ENCODE measurements around the gene OSBPL9. TPM values are rescaled to one million over a fixed set of nuclear protein-coding genes. Genes with fewer than 3 reads are reported as not detected.

OSBPL9 gene
- total RNA-seq, 4 donors from 2014 or later, result 95.6 to 272 (median 128) TPM

DNA sequence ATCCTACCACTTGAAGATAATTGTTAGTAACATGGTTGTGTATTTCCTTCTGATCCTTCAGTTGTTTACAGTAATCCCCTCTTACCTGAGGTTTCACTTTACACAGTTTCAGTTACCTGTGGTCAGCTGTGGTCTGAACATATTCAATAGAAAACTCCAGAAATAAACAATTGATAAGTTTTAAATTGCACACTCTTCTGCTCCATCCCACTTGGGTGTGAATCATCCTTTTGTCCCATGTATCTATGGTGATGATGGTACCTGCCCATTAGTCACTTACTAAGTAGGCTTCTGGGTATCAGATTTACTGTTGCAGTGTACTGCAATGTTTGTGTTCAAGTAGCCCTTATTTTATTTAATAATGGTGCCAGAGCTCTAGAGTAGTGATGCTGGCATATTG, 62.5 kb downstream of the OSBPL9 start:
- intact Hi-C loops (cut with DNase I), result no loop called here
- no peaks in the 10 kb centered on the region for H3K9me3 ChIP-seq
- H3K27me3 ChIP-seq, result no peaks in the 10 kb centered on the region
- peaks cover 0 to 3% of the 10 kb centered on the region in 2 donors for H3K4me1 ChIP-seq
- H3K4me3 ChIP-seq (replicated peaks in 1 of 3), result no peak overlapping the region
- TF ChIP-seq, protein P1, sequence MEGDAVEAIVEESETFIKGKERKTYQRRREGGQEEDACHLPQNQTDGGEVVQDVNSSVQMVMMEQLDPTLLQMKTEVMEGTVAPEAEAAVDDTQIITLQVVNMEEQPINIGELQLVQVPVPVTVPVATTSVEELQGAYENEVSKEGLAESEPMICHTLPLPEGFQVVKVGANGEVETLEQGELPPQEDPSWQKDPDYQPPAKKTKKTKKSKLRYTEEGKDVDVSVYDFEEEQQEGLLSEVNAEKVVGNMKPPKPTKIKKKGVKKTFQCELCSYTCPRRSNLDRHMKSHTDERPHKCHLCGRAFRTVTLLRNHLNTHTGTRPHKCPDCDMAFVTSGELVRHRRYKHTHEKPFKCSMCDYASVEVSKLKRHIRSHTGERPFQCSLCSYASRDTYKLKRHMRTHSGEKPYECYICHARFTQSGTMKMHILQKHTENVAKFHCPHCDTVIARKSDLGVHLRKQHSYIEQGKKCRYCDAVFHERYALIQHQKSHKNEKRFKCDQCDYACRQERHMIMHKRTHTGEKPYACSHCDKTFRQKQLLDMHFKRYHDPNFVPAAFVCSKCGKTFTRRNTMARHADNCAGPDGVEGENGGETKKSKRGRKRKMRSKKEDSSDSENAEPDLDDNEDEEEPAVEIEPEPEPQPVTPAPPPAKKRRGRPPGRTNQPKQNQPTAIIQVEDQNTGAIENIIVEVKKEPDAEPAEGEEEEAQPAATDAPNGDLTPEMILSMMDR (IDR thresholded peaks at IDR 0.05), result no peak
- TF ChIP-seq POLR2A (IDR thresholded peaks at IDR 0.05), result no peak
- no peak overlapping the region for H3K27ac ChIP-seq
- no peak for DNase-seq
- no peaks in the 10 kb centered on the region for H3K36me3 ChIP-seq

GRCh38 chr1:51684776-51685175, 67.9 kb downstream of the OSBPL9 start:
- no peak overlapping the region for H3K27ac ChIP-seq

GRCh38 chr1:51686450-51686849, 69.6 kb downstream of the OSBPL9 start:
- no peak for DNase-seq
- Histone ChIP-seq H3K36me3 (no peaks in the 10 kb centered on the region), H3K27ac (no peak overlapping the region), H3K27me3 (no peaks in the 10 kb centered on the region), H3K4me3 (replicated peaks in 1 of 3) (no peak overlapping the region), H3K4me1 (peaks cover 0 to 10% of the 10 kb centered on the region in 2 donors), H3K9me3 (no peaks in the 10 kb centered on the region)
- 83 to 87% methylated on average over 2 of the region's 2 CpGs for WGBS, 2 donors
- intact Hi-C loops (cut with DNase I), result no loop called here
- TF ChIP-seq, protein P1 (IDR thresholded peaks at IDR 0.05), result no peak
- TF ChIP-seq POLR2A (IDR thresholded peaks at IDR 0.05), result no peak

More at GRCh38 chr1:51684776-51685175, 67.9 kb downstream of the OSBPL9 start:
- Histone ChIP-seq H3K36me3 (no peaks in the 10 kb centered on the region), H3K4me3 (replicated peaks in 1 of 3) (no peak overlapping the region), H3K9me3 (no peaks in the 10 kb centered on the region), H3K4me1 (peaks cover 0 to 3% of the 10 kb centered on the region in 2 donors), H3K27me3 (no peaks in the 10 kb centered on the region)
- intact Hi-C loops (cut with DNase I), result no loop called here
- 99% methylated on average over 5 of the region's 5 CpGs for WGBS, 2 donors
- TF ChIP-seq POLR2A (IDR thresholded peaks at IDR 0.05), result no peak
- TF ChIP-seq, protein P1 (IDR thresholded peaks at IDR 0.05), result no peak
- no peak for DNase-seq

- intact Hi-C loops (cut with DNase I), result no loop called here
- Histone ChIP-seq H3K4me1 (peaks cover 0 to 10% of the 10 kb centered on the region in 2 donors), H3K27ac (no peak overlapping the region), H3K27me3 (no peaks in the 10 kb centered on the region), H3K36me3 (no peaks in the 10 kb centered on the region), H3K9me3 (no peaks in the 10 kb centered on the region), H3K4me3 (replicated peaks in 1 of 3) (no peak overlapping the region)
- no peak for TF ChIP-seq POLR2A (IDR thresholded peaks at IDR 0.05)
- TF ChIP-seq, protein P1 (IDR thresholded peaks at IDR 0.05), result no peak
- no peak for DNase-seq
Measured at GRCh38 chr1:51689075-51689440, 72.2 kb downstream of the OSBPL9 start.

- Histone ChIP-seq H3K4me1 (peaks cover 0 to 10% of the 10 kb centered on the region in 2 donors), H3K27ac (no peak overlapping the region)
- intact Hi-C loops (cut with DNase I), result no loop called here
Measured at GRCh38 chr1:51689643-51690042, 72.8 kb downstream of the OSBPL9 start.

More at GRCh38 chr1:51689643-51690042, 72.8 kb downstream of the OSBPL9 start:
- no peak for DNase-seq
- H3K9me3 ChIP-seq, result no peaks in the 10 kb centered on the region
- H3K4me3 ChIP-seq (replicated peaks in 1 of 3), result no peak overlapping the region
- H3K36me3 ChIP-seq, result no peaks in the 10 kb centered on the region
- no peak for TF ChIP-seq POLR2A (IDR thresholded peaks at IDR 0.05)
- TF ChIP-seq, protein P1 (IDR thresholded peaks at IDR 0.05), result no peak
- no peaks in the 10 kb centered on the region for H3K27me3 ChIP-seq
